ENCODE results near the gene PCDHGA4.
"Not testable (repeated sequence)": the region's sequence is repeated elsewhere in the genome, so short reads cannot be mapped to it uniquely, and the experiment has no call there.

PCDHGA4 gene

GRCh38 chr5:141384471-141385267 lies 29.8 kb downstream of the PCDHGA4 start:
- no peak for DNase-seq

- not testable (repeated sequence) for DNase-seq
Measured at GRCh38 chr5:141387557-141388311, 32.9 kb downstream of the PCDHGA4 start, which contains the start of gene PCDHGB4. Gene PCDHGB4, plus strand, starts transcription at chr5:141387698. Its CDS starts 187 bp downstream, at chr5:141387885.

DNA sequence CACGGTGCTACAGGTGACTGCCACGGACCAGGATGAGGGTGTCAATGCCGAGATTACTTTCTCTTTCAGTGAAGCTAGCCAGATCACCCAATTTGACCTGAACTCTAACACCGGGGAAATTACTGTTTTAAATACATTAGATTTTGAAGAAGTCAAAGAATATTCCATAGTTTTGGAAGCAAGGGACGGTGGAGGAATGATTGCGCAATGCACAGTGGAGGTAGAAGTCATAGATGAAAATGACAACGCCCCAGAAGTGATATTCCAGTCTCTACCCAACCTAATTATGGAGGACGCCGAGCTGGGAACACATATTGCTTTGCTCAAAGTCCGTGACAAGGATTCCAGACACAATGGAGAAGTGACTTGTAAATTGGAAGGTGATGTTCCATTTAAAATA lies 33.8 kb downstream of the PCDHGA4 start:
- DNase-seq = no peak

DNA sequence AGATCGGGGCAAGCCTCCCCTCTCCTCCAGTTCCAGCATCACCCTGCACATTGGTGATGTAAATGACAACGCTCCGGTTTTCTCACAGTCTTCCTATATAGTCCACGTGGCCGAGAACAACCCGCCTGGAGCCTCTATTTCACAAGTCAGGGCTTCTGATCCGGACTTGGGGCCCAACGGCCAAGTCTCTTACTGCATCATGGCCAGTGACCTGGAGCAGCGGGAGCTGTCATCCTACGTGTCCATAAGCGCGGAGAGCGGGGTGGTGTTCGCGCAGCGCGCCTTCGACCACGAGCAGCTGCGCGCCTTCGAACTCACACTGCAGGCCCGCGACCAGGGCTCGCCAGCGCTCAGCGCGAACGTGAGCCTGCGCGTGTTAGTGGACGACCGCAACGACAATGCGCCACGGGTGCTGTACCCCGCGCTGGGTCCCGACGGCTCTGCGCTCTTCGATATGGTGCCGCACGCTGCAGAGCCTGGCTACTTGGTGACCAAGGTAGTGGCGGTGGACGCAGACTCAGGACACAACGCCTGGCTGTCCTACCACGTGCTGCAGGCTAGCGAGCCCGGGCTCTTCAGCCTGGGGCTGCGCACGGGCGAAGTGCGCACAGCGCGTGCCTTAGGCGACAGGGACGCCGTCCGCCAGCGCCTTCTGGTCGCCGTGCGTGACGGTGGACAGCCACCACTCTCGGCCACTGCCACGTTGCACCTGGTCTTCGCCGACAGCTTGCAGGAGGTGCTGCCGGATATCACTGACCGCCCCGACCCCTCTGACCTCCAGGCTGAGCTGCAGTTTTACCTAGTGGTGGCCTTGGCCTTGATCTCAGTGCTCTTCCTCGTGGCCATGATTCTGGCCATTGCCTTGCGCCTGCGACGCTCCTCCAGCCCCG lies 34.6 kb downstream of the PCDHGA4 start:
- DNase-seq = no peak

DNA sequence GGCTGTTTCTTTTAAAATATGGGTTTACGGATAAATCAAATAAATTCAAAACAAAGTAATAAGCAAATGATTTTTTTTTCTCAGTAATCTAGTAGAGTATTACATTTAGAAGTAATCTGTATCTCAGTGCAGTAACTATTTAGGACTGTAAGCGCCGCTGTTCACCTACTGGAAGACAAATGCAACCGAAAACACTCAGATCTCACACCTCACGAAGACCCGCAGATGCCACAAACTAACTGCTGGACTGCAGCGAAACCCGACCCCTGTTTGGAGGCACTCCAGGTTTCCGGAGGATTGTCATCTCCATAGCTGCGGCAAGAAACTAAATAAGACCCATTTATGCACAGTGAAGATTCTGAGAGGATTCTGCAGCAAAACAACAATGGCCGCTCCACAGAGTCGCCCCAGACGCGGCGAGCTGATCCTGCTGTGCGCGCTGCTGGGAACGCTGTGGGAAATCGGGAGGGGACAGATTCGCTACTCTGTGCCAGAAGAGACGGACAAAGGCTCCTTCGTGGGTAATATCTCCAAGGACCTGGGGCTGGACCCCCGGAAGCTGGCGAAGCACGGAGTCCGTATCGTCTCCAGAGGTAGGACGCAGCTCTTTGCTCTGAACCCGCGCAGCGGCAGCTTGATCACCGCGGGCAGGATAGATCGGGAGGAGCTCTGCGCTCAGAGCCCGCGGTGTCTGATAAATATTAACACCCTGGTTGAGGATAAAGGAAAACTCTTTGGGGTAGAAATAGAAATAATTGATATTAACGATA lies 37.8 kb downstream of the PCDHGA4 start, which contains the start of gene PCDHGA8:
PCDHGA8 (plus strand) TSS at position 205 of the 770 bp plus-strand sequence; CDS start at position 386, 181 bp downstream.
- DNase-seq = no peak

GRCh38 chr5:141393267-141393666 lies 38.4 kb downstream of the PCDHGA4 start:
- DNase-seq = no peak

- not testable (repeated sequence) for DNase-seq
Measured at GRCh38 chr5:141394401-141395187, 39.8 kb downstream of the PCDHGA4 start.

DNA sequence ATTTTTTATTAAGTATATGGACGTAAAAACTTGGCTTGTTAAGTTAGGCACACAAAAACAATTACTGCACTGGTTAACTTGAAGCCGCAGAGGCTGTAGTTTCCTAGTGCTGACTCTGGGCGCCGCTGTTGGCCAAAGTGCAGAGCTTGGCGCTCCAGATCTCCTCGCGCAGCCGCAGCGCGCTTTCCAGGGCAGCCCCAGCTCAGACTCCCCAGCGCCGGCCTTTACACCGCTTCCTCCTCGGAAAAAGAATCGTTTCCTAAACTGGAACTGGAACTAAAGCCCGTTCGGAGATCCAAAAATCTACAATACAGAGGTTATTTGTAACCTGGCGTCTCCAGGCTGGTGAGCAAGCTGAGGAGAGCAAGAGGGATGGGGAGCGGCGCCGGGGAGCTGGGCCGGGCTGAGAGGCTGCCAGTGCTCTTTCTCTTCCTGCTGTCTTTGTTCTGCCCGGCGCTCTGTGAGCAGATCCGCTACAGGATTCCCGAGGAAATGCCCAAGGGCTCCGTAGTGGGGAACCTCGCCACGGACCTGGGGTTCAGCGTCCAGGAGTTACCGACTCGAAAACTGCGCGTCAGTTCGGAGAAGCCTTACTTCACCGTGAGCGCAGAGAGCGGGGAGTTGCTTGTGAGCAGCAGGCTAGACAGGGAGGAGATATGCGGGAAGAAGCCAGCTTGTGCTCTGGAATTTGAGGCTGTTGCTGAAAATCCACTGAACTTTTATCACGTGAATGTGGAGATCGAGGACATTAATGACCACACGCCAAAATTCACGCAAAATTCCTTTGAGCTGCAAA lies 43.1 kb downstream of the PCDHGA4 start, which contains the start of gene PCDHGB5:
PCDHGB5 (plus strand) TSS at position 192 of the 796 bp plus-strand sequence; CDS start at position 373, 181 bp downstream.
- DNase-seq = not testable (repeated sequence)

GRCh38 chr5:141398608-141399007 lies 43.8 kb downstream of the PCDHGA4 start:
- no peak for DNase-seq

DNA sequence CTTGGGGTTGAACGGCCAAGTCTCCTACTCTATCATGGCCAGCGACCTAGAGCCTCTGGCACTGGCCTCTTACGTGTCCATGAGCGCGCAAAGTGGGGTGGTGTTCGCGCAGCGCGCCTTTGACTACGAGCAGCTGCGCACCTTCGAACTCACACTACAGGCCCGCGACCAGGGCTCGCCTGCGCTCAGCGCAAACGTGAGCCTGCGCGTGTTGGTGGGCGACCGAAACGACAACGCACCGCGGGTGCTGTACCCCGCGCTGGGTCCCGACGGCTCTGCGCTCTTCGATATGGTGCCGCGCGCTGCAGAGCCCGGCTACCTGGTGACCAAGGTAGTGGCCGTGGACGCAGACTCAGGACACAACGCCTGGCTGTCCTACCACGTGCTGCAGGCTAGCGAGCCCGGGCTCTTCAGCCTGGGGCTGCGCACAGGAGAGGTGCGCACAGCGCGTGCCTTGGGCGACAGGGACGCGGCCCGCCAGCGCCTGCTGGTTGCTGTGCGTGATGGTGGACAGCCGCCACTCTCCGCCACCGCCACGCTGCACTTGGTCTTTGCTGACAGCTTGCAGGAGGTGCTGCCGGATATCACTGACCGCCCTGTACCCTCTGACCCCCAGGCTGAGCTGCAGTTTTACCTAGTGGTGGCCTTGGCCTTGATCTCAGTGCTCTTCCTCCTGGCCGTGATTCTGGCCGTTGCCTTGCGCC lies 44.9 kb downstream of the PCDHGA4 start:
- DNase-seq = no peak

- no peak for DNase-seq
Measured at GRCh38 chr5:141402553-141403243, 47.9 kb downstream of the PCDHGA4 start, which contains the start of gene PCDHGA9. Gene PCDHGA9, plus strand, starts transcription at chr5:141402778. Its CDS starts 175 bp downstream, at chr5:141402953.

- DNase-seq = no peak
Measured at GRCh38 chr5:141403387-141403786, 48.6 kb downstream of the PCDHGA4 start.
